DMS 273 (cell line): ENCODE results near the gene SLC6A18.

Experiments used
- DNase-seq: peaks from one replicate; lab custom pipeline; 2025; ENCODE audit not compliant: unreplicated experiment; lab: John Stamatoyannopoulos, UW

The SLC6A18 gene

GRCh38 chr5:1187234-1187949 is 37.8 kb upstream of the SLC6A18 start:
- DNase-seq: no peak

GRCh38 chr5:1187950-1188334 is 37.2 kb upstream of the SLC6A18 start:
- DNase-seq: no peak

GRCh38 chr5:1188464-1188863 is 36.7 kb upstream of the SLC6A18 start:
- no peak for DNase-seq

GRCh38 chr5:1189269-1189668 is 35.9 kb upstream of the SLC6A18 start:
- DNase-seq: no peak

GRCh38 chr5:1190278-1190677 is 34.9 kb upstream of the SLC6A18 start:
- no peak for DNase-seq

GRCh38 chr5:1190837-1191239 is 34.3 kb upstream of the SLC6A18 start:
- no peak for DNase-seq

GRCh38 chr5:1192971-1193590 is 32.1 kb upstream of the SLC6A18 start:
- no peak for DNase-seq

- DNase-seq: no peak
These were observed 31.6 kb upstream of the SLC6A18 start for GRCh38 chr5:1193591-1193985.

GRCh38 chr5:1194378-1194777 is 30.8 kb upstream of the SLC6A18 start:
- no peak for DNase-seq

- DNase-seq: no peak
These were observed 29.7 kb upstream of the SLC6A18 start for GRCh38 chr5:1195439-1195838.

- DNase-seq: no peak
These were observed 29.3 kb upstream of the SLC6A18 start for GRCh38 chr5:1195916-1196315.

GRCh38 chr5:1196562-1196961 is 28.6 kb upstream of the SLC6A18 start:
- DNase-seq: no peak

- no peak for DNase-seq
These were observed 27.1 kb upstream of the SLC6A18 start for GRCh38 chr5:1197876-1198666.

- DNase-seq: no peak
These were observed 25.9 kb upstream of the SLC6A18 start for GRCh38 chr5:1199340-1199648.

- no peak for DNase-seq
These were observed 25.3 kb upstream of the SLC6A18 start for GRCh38 chr5:1199649-1200494.

GRCh38 chr5:1200495-1201326 is 24.5 kb upstream of the SLC6A18 start:
- no peak for DNase-seq

- no peak for DNase-seq
These were observed 23.7 kb upstream of the SLC6A18 start, which contains the start of gene SLC6A19 for GRCh38 chr5:1201327-1202025. Gene SLC6A19, plus strand, starts transcription at chr5:1201595. Its CDS starts 56 bp downstream, at chr5:1201651.

- DNase-seq: no peak
These were observed 23.0 kb upstream of the SLC6A18 start for GRCh38 chr5:1202026-1202797.

- DNase-seq: no peak
These were observed 22.4 kb upstream of the SLC6A18 start for GRCh38 chr5:1202798-1203185.
